HL-60 (cell line): ENCODE measurements around the gene CYSLTR2.

Experiments
- DNase-seq, 2 experiments: peaks; one replicate each; pipeline ENCODE4 v3.0.0-alpha.2; 2010 to 2020; ENCODE audit warnings: low read depth in 1 of 2, low spot score in 1 of 2
- H3K27ac ChIP-seq: fragments of 250-450 bp; sonication (Bioruptor Pico); replicated peaks from 2 replicates; pipeline ENCODE4 v1.5.1; 2020; ENCODE audit warnings: mild to moderate bottlenecking, moderate library complexity
- H3K27me3 ChIP-seq: fragments of 250-450 bp; sonication (Bioruptor Pico); 2 replicates; pipeline ENCODE4 v1.5.1; 2021; ENCODE audit warnings: mild to moderate bottlenecking, moderate library complexity; ENCODE audit not compliant: insufficient read depth, poor library complexity, severe bottlenecking
- H3K4me3 ChIP-seq: replicated peaks from 2 replicates; pipeline ENCODE4 v1.5.1; 2011; ENCODE audit warnings: mild to moderate bottlenecking, control low read depth, low read length; ENCODE audit not compliant: insufficient read depth
- CTCF ChIP-seq: IDR thresholded peaks from one replicate; pipeline ENCODE4 v1.5.1; 2011; ENCODE audit warnings: low read length, control low read depth, inconsistent platforms; ENCODE audit not compliant: insufficient read depth
- GABPA ChIP-seq: IDR thresholded peaks from 2 replicates; pipeline ENCODE4 v1.6.1; 2012; ENCODE audit warnings: low read depth
- POLR2AphosphoS5 ChIP-seq: IDR thresholded peaks from 2 replicates; pipeline ENCODE4 v1.6.1; 2012; ENCODE audit warnings: low read depth
- REST ChIP-seq: IDR thresholded peaks from 2 replicates; pipeline ENCODE4 v1.6.1; 2012; ENCODE audit warnings: low read depth; ENCODE audit not compliant: insufficient replicate concordance
- SPI1 ChIP-seq: IDR thresholded peaks from 2 replicates; pipeline ENCODE4 v1.6.1; 2012; ENCODE audit warnings: low read depth, mild to moderate bottlenecking, borderline replicate concordance

Gene CYSLTR2

GRCh38 chr13:48679941-48680680 lies 26.4 kb downstream of the CYSLTR2 start:
- Histone ChIP-seq H3K27ac (no peak overlapping the region), H3K27me3 (no peaks in the 10 kb centered on the region), H3K4me3 (no peak overlapping the region)
- DNase-seq, result no peak
- TF ChIP-seq GABPA (no peak), REST (no peak), CTCF (no peak), SPI1 (no peak), POLR2AphosphoS5 (no peak)

- no peak overlapping the region for H3K4me3 ChIP-seq
- DNase-seq, result no peak
- no peak for TF ChIP-seq REST
- TF ChIP-seq POLR2AphosphoS5, result no peak
- TF ChIP-seq CTCF, result no peak
- no peak overlapping the region for H3K27ac ChIP-seq
- H3K27me3 ChIP-seq, result no peaks in the 10 kb centered on the region
Observed at GRCh38 chr13:48680756-48681392, 27.1 kb downstream of the CYSLTR2 start.

- no peaks in the 10 kb centered on the region for H3K27me3 ChIP-seq
- no peak overlapping the region for H3K27ac ChIP-seq
- H3K4me3 ChIP-seq, result no peak overlapping the region
- DNase-seq, result peak in 1 of 2 experiments; percentile 11
- TF ChIP-seq CTCF, result no peak
Observed at GRCh38 chr13:48681905-48682304, 28.2 kb downstream of the CYSLTR2 start.

- TF ChIP-seq SPI1, result no peak
- TF ChIP-seq GABPA, result no peak
- no peak for TF ChIP-seq POLR2AphosphoS5
- TF ChIP-seq REST, result no peak
- TF ChIP-seq CTCF, result no peak
- peak; percentile 35 to 47 for DNase-seq
- no peak overlapping the region for H3K4me3 ChIP-seq
- H3K27me3 ChIP-seq, result no peaks in the 10 kb centered on the region
- no peak overlapping the region for H3K27ac ChIP-seq
Observed at GRCh38 chr13:48682436-48682835, 28.7 kb downstream of the CYSLTR2 start.
